ENCODE results near the gene TRMT2A.

TRMT2A gene

DNA sequence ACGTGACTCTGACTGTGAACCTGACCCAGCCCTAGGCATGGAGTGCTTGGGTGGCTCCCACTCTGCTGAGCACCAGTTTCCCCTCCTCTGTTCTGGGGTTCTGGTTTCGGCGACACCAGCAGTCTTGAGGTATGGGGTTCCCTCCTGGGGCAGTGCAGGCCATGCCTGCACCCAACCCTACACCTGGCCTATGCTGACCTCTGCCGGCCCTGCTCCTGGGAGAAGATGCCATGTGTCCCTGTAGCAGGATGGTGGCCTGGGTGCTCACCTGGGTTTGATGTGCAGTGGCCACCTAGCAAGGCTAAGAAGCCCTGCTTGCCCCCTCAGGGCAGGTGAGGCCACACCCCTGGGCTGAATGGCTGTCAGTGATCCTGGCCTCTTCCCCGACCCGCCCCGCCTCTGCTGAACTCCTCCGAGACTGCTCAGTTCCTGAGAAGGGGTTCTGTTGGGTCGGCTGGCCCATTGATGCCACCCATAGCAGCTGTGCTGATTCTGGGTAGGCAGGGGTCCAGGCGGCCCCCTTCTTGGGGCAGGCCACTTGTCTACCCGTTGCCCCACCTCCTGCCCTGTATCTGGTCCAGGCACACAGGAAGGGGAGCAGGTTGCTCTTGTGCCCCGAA, 17.0 kb upstream of the TRMT2A start:
- no peaks in the 10 kb centered on the region for H4K20me1 ChIP-seq (ENCODE audit: insufficient read depth, low read length)
- TF ChIP-seq, protein P1, sequence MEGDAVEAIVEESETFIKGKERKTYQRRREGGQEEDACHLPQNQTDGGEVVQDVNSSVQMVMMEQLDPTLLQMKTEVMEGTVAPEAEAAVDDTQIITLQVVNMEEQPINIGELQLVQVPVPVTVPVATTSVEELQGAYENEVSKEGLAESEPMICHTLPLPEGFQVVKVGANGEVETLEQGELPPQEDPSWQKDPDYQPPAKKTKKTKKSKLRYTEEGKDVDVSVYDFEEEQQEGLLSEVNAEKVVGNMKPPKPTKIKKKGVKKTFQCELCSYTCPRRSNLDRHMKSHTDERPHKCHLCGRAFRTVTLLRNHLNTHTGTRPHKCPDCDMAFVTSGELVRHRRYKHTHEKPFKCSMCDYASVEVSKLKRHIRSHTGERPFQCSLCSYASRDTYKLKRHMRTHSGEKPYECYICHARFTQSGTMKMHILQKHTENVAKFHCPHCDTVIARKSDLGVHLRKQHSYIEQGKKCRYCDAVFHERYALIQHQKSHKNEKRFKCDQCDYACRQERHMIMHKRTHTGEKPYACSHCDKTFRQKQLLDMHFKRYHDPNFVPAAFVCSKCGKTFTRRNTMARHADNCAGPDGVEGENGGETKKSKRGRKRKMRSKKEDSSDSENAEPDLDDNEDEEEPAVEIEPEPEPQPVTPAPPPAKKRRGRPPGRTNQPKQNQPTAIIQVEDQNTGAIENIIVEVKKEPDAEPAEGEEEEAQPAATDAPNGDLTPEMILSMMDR (IDR thresholded peaks at IDR 0.05; ENCODE audit: low read length) = no peak
- TF ChIP-seq EZH2 (IDR thresholded peaks at IDR 0.05; ENCODE audit: borderline replicate concordance, low read length) = no peak

DNA sequence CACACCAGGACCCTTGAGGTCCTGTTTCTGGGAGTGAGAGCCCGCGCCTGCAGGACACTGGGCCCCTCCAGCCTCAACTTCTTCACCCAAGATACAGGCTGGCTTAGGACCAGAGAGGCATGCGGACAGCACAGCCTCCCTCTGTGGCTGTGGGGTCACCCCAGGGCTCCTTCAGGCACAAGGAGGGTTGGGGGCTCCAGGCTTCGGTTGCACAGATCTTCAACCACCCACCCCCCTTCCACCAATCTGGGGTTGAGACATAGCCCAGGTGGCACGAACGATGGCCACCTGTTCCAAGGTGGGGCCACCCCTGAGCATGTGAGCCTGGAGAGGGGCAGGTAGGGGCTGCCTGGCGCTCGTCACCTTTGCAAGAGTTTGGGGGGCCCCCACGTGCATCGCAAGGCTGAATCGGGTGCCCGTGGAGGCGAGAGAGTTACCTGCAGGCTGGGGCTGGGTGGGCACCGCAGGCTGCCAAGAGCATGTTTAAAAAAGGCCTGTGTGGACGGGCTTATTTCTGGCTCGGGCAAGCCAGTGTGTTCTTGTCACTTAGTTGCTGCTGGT, 15.7 kb upstream of the TRMT2A start:
- Histone ChIP-seq H3K27ac (ENCODE audit: low read depth, low read length, poor library complexity, severe bottlenecking) (no peak overlapping the region), H2AFZ (ENCODE audit: low read length) (no peak overlapping the region), H3K9ac (ENCODE audit: low read length) (no peak overlapping the region; the same call in 1 of the 2 replicates), H3K4me3 (ENCODE audit: low read depth, low read length, poor library complexity, severe bottlenecking) (peak overlapping the region; percentile 46), H3K36me3 (ENCODE audit: insufficient read depth, low read length) (peaks cover 8% of the 10 kb centered on the region), H3K79me2 (ENCODE audit: insufficient read depth, low read length) (no peaks in the 10 kb centered on the region), H3K9me3 (ENCODE audit: low read length) (no peaks in the 10 kb centered on the region), H3K9me2 (ENCODE audit: low read depth, low read length) (no peaks in the 10 kb centered on the region), H3K4me1 (ENCODE audit: insufficient read depth, low read length, severe bottlenecking) (peaks cover 25% of the 10 kb centered on the region), H4K20me1 (ENCODE audit: insufficient read depth, low read length) (no peaks in the 10 kb centered on the region), H3F3A (ENCODE audit: insufficient read depth, low read length) (no peaks in the 10 kb centered on the region), H3K27me3 (ENCODE audit: insufficient read depth, low read length) (no peaks in the 10 kb centered on the region), H3K4me2 (ENCODE audit: low read length) (peak overlapping the region; percentile 48)
- no peak for TF ChIP-seq EZH2 (IDR thresholded peaks at IDR 0.05; ENCODE audit: borderline replicate concordance, low read length)
- TF ChIP-seq, protein P1 (IDR thresholded peaks at IDR 0.05; ENCODE audit: low read length) = no peak

More for the DNA sequence above, 17.0 kb upstream of the TRMT2A start:
- H3K79me2 ChIP-seq (ENCODE audit: insufficient read depth, low read length) = no peaks in the 10 kb centered on the region
- H3K4me1 ChIP-seq (ENCODE audit: insufficient read depth, low read length, severe bottlenecking) = peaks cover 25% of the 10 kb centered on the region
- H3K9me3 ChIP-seq (ENCODE audit: low read length) = no peaks in the 10 kb centered on the region
- no peak overlapping the region for H3K27ac ChIP-seq (ENCODE audit: low read depth, low read length, poor library complexity, severe bottlenecking)
- H3K4me3 ChIP-seq (ENCODE audit: low read depth, low read length, poor library complexity, severe bottlenecking) = no peak overlapping the region
- no peak overlapping the region for H2AFZ ChIP-seq (ENCODE audit: low read length)
- H3K4me2 ChIP-seq (ENCODE audit: low read length) = no peak overlapping the region
- no peaks in the 10 kb centered on the region for H3K36me3 ChIP-seq (ENCODE audit: insufficient read depth, low read length)
- H3K9me2 ChIP-seq (ENCODE audit: low read depth, low read length) = no peaks in the 10 kb centered on the region
- no peaks in the 10 kb centered on the region for H3K27me3 ChIP-seq (ENCODE audit: insufficient read depth, low read length)
- H3F3A ChIP-seq (ENCODE audit: insufficient read depth, low read length) = no peaks in the 10 kb centered on the region
- no peak overlapping the region for H3K9ac ChIP-seq (ENCODE audit: low read length)

- Histone ChIP-seq H3K4me1 (ENCODE audit: insufficient read depth, low read length, severe bottlenecking) (peaks cover 25% of the 10 kb centered on the region), H3K27ac (ENCODE audit: low read depth, low read length, poor library complexity, severe bottlenecking) (no peak overlapping the region), H3K4me2 (ENCODE audit: low read length) (peak overlapping the region; percentile 48), H2AFZ (ENCODE audit: low read length) (no peak overlapping the region), H3F3A (ENCODE audit: insufficient read depth, low read length) (no peaks in the 10 kb centered on the region; the same call in 1 of the 2 replicates), H4K20me1 (ENCODE audit: insufficient read depth, low read length) (no peaks in the 10 kb centered on the region), H3K9ac (ENCODE audit: low read length) (peak overlapping the region; percentile 25; the same call in 1 of the 2 replicates), H3K27me3 (ENCODE audit: insufficient read depth, low read length) (no peaks in the 10 kb centered on the region), H3K9me2 (ENCODE audit: low read depth, low read length) (no peaks in the 10 kb centered on the region), H3K9me3 (ENCODE audit: low read length) (no peaks in the 10 kb centered on the region), H3K4me3 (ENCODE audit: low read depth, low read length, poor library complexity, severe bottlenecking) (peak overlapping the region; percentile 46), H3K79me2 (ENCODE audit: insufficient read depth, low read length) (no peaks in the 10 kb centered on the region), H3K36me3 (ENCODE audit: insufficient read depth, low read length) (peaks cover 15% of the 10 kb centered on the region)
- TF ChIP-seq EZH2 (IDR thresholded peaks at IDR 0.05; ENCODE audit: borderline replicate concordance, low read length) = no peak
- TF ChIP-seq, protein P1 (IDR thresholded peaks at IDR 0.05; ENCODE audit: low read length) = no peak
These were observed 15.0 kb upstream of the TRMT2A start for GRCh38 chr22:20131859-20132685.

Data from OCI-LY1 (cell line).